ENCODE measurements around the gene LILRB3. TPM values are rescaled to one million over a fixed set of nuclear protein-coding genes. Genes with fewer than 3 reads are reported as not detected.

The LILRB3 gene
- polyA plus RNA-seq, 1 experiment: not detected

DNA sequence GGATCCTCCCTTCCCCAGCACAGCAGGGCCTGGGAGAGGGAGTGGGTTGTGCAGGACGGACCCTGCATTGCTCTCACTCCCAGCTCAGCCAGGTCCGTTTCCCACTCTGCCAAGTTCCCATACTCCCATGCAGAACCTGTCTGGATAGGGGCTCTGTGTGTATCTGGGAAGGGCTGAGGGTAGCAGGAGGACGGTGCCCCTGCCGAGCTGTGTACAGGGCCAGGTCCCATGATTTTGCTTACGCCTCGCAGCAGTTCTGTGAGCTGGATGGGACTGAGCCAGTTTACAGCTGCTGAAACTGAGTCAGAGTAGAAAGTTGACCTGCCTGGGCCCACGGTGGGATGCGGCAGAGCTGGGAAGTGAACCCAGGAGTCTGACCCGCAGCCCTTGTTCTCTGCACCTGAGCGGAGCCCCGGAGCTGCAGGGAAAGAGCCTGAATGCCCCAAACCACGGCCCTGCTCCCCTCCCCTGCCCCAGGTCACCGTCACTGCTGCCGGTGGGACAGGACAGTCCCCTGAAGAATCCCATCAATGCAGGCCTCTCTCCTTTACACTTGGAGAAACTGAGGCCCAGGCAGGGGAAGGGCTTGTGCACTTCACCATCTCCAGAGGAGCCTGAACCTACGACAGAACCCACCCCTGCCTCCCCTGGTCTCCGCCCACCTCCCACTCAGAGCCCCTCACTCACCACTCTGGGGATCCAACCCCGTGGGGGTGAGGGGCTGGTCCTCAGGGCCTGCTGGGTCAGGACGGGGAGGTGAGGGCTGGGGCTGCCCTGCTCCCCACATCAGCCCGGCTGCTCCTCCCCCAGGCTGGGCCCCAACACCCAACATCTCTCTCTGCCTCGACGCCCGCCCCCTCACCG is 30.8 kb upstream of the LILRB3 start:
- ChIA-PET CTCF (interaction anchor here (0.6 to 0.9 kb wide), 2 partner anchors 13 to 432 kb away, joined by 3 to 4 read pairs; no protein-coding TSS in a partner anchor), POLR2A (no interaction called here)
- H3K27me3 ChIP-seq (ENCODE audit: control insufficient read depth, insufficient read depth, low read length): peaks cover 8% of the 10 kb centered on the region
- no peak overlapping the region for H3K4me3 ChIP-seq (ENCODE audit: low read depth, low read length)
- DNase-seq (ENCODE audit: low read depth): no peak
- no peaks in the 10 kb centered on the region for H3K36me3 ChIP-seq (ENCODE audit: control insufficient read depth, insufficient read depth, low read length)
- TF ChIP-seq CTCF (IDR thresholded peaks at IDR 0.05; ENCODE audit: insufficient read depth, low read depth, low read length): no peak

- no peaks in the 10 kb centered on the region for H3K36me3 ChIP-seq (ENCODE audit: control insufficient read depth, insufficient read depth, low read length)
- H3K4me3 ChIP-seq (ENCODE audit: low read depth, low read length): no peak overlapping the region
- DNase-seq (ENCODE audit: low read depth): no peak
- peaks cover 8% of the 10 kb centered on the region for H3K27me3 ChIP-seq (ENCODE audit: control insufficient read depth, insufficient read depth, low read length)
- ChIA-PET CTCF (interaction anchor here (0.6 to 0.9 kb wide), 2 partner anchors 13 to 431 kb away, joined by 3 to 4 read pairs; no protein-coding TSS in a partner anchor), POLR2A (no interaction called here)
- TF ChIP-seq CTCF (IDR thresholded peaks at IDR 0.05; ENCODE audit: insufficient read depth, low read depth, low read length): no peak
Observed at GRCh38 chr19:54252845-54253244, 30.0 kb upstream of the LILRB3 start.

- H3K36me3 ChIP-seq (ENCODE audit: control insufficient read depth, insufficient read depth, low read length): no peaks in the 10 kb centered on the region
- H3K27me3 ChIP-seq (ENCODE audit: control insufficient read depth, insufficient read depth, low read length): peaks cover 8% of the 10 kb centered on the region
- ChIA-PET CTCF (interaction anchor here (0.9 kb wide), 1 partner anchor 14 kb away, joined by 3 read pairs; no protein-coding TSS in a partner anchor), POLR2A (no interaction called here)
- DNase-seq (ENCODE audit: low read depth): no peak
- TF ChIP-seq CTCF (IDR thresholded peaks at IDR 0.05; ENCODE audit: insufficient read depth, low read depth, low read length): no peak
- H3K4me3 ChIP-seq (ENCODE audit: low read depth, low read length): no peak overlapping the region
Observed at GRCh38 chr19:54252243-54252642, 29.4 kb upstream of the LILRB3 start.

- Histone ChIP-seq H3K27me3 (ENCODE audit: control insufficient read depth, insufficient read depth, low read length) (peaks cover 4% of the 10 kb centered on the region), H3K4me3 (ENCODE audit: low read depth, low read length) (no peak overlapping the region), H3K36me3 (ENCODE audit: control insufficient read depth, insufficient read depth, low read length) (no peaks in the 10 kb centered on the region)
- POLR2A ChIA-PET: no interaction called here
- TF ChIP-seq CTCF (IDR thresholded peaks at IDR 0.05; ENCODE audit: insufficient read depth, low read depth, low read length): no peak
- DNase-seq (ENCODE audit: low read depth): no peak
- CTCF ChIA-PET: interaction anchor here (0.6 kb wide), 1 partner anchor 18 kb away, joined by 3 read pairs; no protein-coding TSS in a partner anchor
Observed at GRCh38 chr19:54248016-54248601, 25.3 kb upstream of the LILRB3 start.
